Mesenchymal stem cell (in vitro differentiated cells and primary cell): Measurements from ENCODE around the gene CACNA2D2.
A peak's percentile ranks its signal among the peaks of the same experiment; 100 is the strongest.

Experiments
- DNase-seq: peaks from one replicate; pipeline ENCODE4 v3.0.0-alpha.2; 2013
- H2AFZ ChIP-seq: one replicate; pipeline ENCODE4 v1.6.1; 2013; ENCODE audit warnings: low read depth, mild to moderate bottlenecking, control low read depth, inconsistent platforms, low read length, moderate library complexity
- H2AK5ac ChIP-seq: 2 replicates; pipeline ENCODE4 v1.6.1; 2013; ENCODE audit warnings: low read length, moderate library complexity, mild to moderate bottlenecking, inconsistent platforms; ENCODE audit not compliant: severe bottlenecking
- H2BK120ac ChIP-seq: one replicate; pipeline ENCODE4 v1.6.1; 2013; ENCODE audit warnings: low read depth, mild to moderate bottlenecking, inconsistent platforms, low read length, moderate library complexity
- H2BK12ac ChIP-seq, 2 experiments: one replicate each; pipeline ENCODE4 v1.6.1; 2013; ENCODE audit warnings: inconsistent platforms in 2 of 2, low read length in 2 of 2, mild to moderate bottlenecking in 2 of 2, moderate library complexity in 2 of 2, control low read depth in 1 of 2
- H2BK15ac ChIP-seq: one replicate; pipeline ENCODE4 v1.6.1; 2013; ENCODE audit warnings: mild to moderate bottlenecking, low read depth, inconsistent platforms; ENCODE audit not compliant: poor library complexity, severe bottlenecking
- H2BK5ac ChIP-seq: 2 replicates; pipeline ENCODE4 v1.6.1; 2013; ENCODE audit warnings: low read depth, mild to moderate bottlenecking, low read length, control low read depth, inconsistent platforms; ENCODE audit not compliant: poor library complexity, severe bottlenecking
- H3K14ac ChIP-seq, 2 experiments: one replicate each; pipeline ENCODE4 v1.6.1; 2013; ENCODE audit warnings: inconsistent platforms in 2 of 2, low read length in 2 of 2, control low read depth in 1 of 2, mild to moderate bottlenecking in 1 of 2, moderate library complexity in 1 of 2
- H3K18ac ChIP-seq, 2 experiments: one replicate each; pipeline ENCODE4 v1.6.1; 2013; ENCODE audit warnings: inconsistent platforms in 2 of 2, low read length in 2 of 2, control low read depth in 1 of 2, low read depth in 1 of 2, mild to moderate bottlenecking in 1 of 2
- H3K23ac ChIP-seq, 2 experiments: one replicate each; pipeline ENCODE4 v1.6.1; 2013; ENCODE audit warnings: inconsistent platforms in 2 of 2, low read length in 2 of 2, mild to moderate bottlenecking in 2 of 2, moderate library complexity in 2 of 2, control low read depth in 1 of 2
- H3K27ac ChIP-seq: 2 replicates; pipeline ENCODE4 v1.5.1; 2013; ENCODE audit warnings: mild to moderate bottlenecking, moderate library complexity, low read length, control low read depth, inconsistent platforms; ENCODE audit not compliant: poor library complexity, severe bottlenecking
- H3K27me3 ChIP-seq, 2 experiments: 2 replicates each; pipeline versions ENCODE4 v1.6.1 to v1.7.0; 2013; ENCODE audit warnings: low read length in 2 of 2, mild to moderate bottlenecking in 2 of 2, moderate library complexity in 2 of 2, control low read depth in 1 of 2, inconsistent platforms in 1 of 2; ENCODE audit not compliant: control insufficient read depth in 1 of 2, insufficient read depth in 1 of 2
- H3K36me3 ChIP-seq, 2 experiments: 2 replicates each; pipeline versions ENCODE4 v1.6.1 to v1.7.0; 2013; ENCODE audit warnings: low read length in 2 of 2, control low read depth in 1 of 2, inconsistent platforms in 1 of 2, low read depth in 1 of 2, mild to moderate bottlenecking in 1 of 2; ENCODE audit not compliant: insufficient read depth in 2 of 2, control insufficient read depth in 1 of 2
- H3K4ac ChIP-seq, 2 experiments: one replicate each; pipeline ENCODE4 v1.6.1; 2013; ENCODE audit warnings: inconsistent platforms in 2 of 2, low read length in 2 of 2, mild to moderate bottlenecking in 2 of 2, moderate library complexity in 2 of 2, control low read depth in 1 of 2, low read depth in 1 of 2
- H3K4me1 ChIP-seq: 2 replicates; pipeline ENCODE4 v1.6.1; 2013; ENCODE audit warnings: low read depth, low read length, control low read depth; ENCODE audit not compliant: control insufficient read depth, insufficient read depth
- H3K4me2 ChIP-seq: 2 replicates; pipeline ENCODE4 v1.6.1; 2013; ENCODE audit warnings: low read length, mild to moderate bottlenecking, inconsistent platforms; ENCODE audit not compliant: poor library complexity, severe bottlenecking
- H3K4me3 ChIP-seq, 2 experiments: 2 replicates each; pipeline versions ENCODE4 v1.5.1 to v1.7.0; 2013; ENCODE audit warnings: low read length in 2 of 2, mild to moderate bottlenecking in 2 of 2, control low read depth in 1 of 2, low read depth in 1 of 2; ENCODE audit not compliant: insufficient read depth in 1 of 2
- H3K79me1 ChIP-seq: replicated peaks from 2 replicates; pipeline ENCODE4 v1.6.1; 2013; ENCODE audit warnings: mild to moderate bottlenecking, control low read depth, low read length, inconsistent platforms; ENCODE audit not compliant: poor library complexity, severe bottlenecking
- H3K9ac ChIP-seq: 2 replicates; pipeline ENCODE4 v1.7.0; 2013; ENCODE audit warnings: mild to moderate bottlenecking, low read length, moderate library complexity
- H3K9me3 ChIP-seq: 2 replicates; pipeline ENCODE4 v1.7.0; 2013; ENCODE audit warnings: mild to moderate bottlenecking, low read length; ENCODE audit not compliant: control insufficient read depth
- H4K8ac ChIP-seq: one replicate; pipeline ENCODE4 v1.6.1; 2013; ENCODE audit warnings: inconsistent platforms, mild to moderate bottlenecking, low read length, moderate library complexity
- H4K91ac ChIP-seq: one replicate; pipeline ENCODE4 v1.6.1; 2013; ENCODE audit warnings: mild to moderate bottlenecking, low read length, inconsistent platforms
- WGBS: methylation state at CpG from one replicate; pipeline ENCODE4 v1.1.7; 2013; ENCODE audit warnings: mixed read lengths; 5-methylcytosine and 5-hydroxymethylcytosine counted together

CACNA2D2 gene

GRCh38 chr3:50373146-50374051 lies 130.0 kb downstream of the CACNA2D2 start:
- Histone ChIP-seq H2BK5ac (no peak overlapping the region), H2AFZ (no peak overlapping the region), H3K36me3 (peaks cover 0 to 2% of the 10 kb centered on the region in 2 experiments), H2BK120ac (no peak overlapping the region), H3K79me1 (no peaks in the 10 kb centered on the region), H3K27me3 (peaks cover 30 to 69% of the 10 kb centered on the region in 2 experiments), H3K18ac (no peak overlapping the region), H4K91ac (no peak overlapping the region), H4K8ac (no peak overlapping the region), H3K14ac (no peak overlapping the region), H2AK5ac (no peak overlapping the region), H2BK12ac (no peak overlapping the region), H3K9ac (no peak overlapping the region), H3K4me2 (no peak overlapping the region), H2BK15ac (no peak overlapping the region), H3K4me1 (no peaks in the 10 kb centered on the region), H3K23ac (no peak overlapping the region), H3K4ac (no peak overlapping the region), H3K27ac (no peak overlapping the region), H3K4me3 (no peak overlapping the region), H3K9me3 (no peaks in the 10 kb centered on the region)
- DNase-seq: no peak
- 53% methylated on average over 11 of the region's 12 CpGs for WGBS

- Histone ChIP-seq H2BK12ac (no peak overlapping the region), H3K4me3 (no peak overlapping the region), H4K91ac (no peak overlapping the region), H3K79me1 (no peaks in the 10 kb centered on the region), H3K27me3 (peaks cover 30 to 76% of the 10 kb centered on the region in 2 experiments), H2AFZ (no peak overlapping the region), H3K36me3 (peaks cover 0 to 2% of the 10 kb centered on the region in 2 experiments), H3K4me2 (no peak overlapping the region), H3K4ac (no peak overlapping the region), H2BK5ac (no peak overlapping the region), H3K27ac (no peak overlapping the region), H3K18ac (no peak overlapping the region), H3K23ac (no peak overlapping the region), H3K4me1 (no peaks in the 10 kb centered on the region), H2BK15ac (no peak overlapping the region), H3K9ac (no peak overlapping the region), H2AK5ac (no peak overlapping the region), H3K9me3 (no peaks in the 10 kb centered on the region), H3K14ac (no peak overlapping the region), H2BK120ac (no peak overlapping the region), H4K8ac (no peak overlapping the region)
- no peak for DNase-seq
- WGBS: 68% methylated on average over 8 of the region's 8 CpGs
These were observed 131.1 kb downstream of the CACNA2D2 start for GRCh38 chr3:50372349-50372748.

- Histone ChIP-seq H3K18ac (no peak overlapping the region), H2AFZ (no peak overlapping the region), H2AK5ac (no peak overlapping the region), H3K4me2 (no peak overlapping the region), H3K23ac (no peak overlapping the region), H3K4ac (no peak overlapping the region), H3K4me3 (no peak overlapping the region), H3K27ac (no peak overlapping the region), H2BK5ac (no peak overlapping the region), H3K79me1 (no peaks in the 10 kb centered on the region), H3K36me3 (peaks cover 0 to 2% of the 10 kb centered on the region in 2 experiments), H2BK120ac (no peak overlapping the region), H3K14ac (no peak overlapping the region), H3K9ac (no peak overlapping the region), H3K4me1 (no peaks in the 10 kb centered on the region), H3K9me3 (no peaks in the 10 kb centered on the region), H4K8ac (no peak overlapping the region), H3K27me3 (peaks cover 30 to 82% of the 10 kb centered on the region in 2 experiments), H4K91ac (no peak overlapping the region), H2BK15ac (peak overlapping the region; percentile 88), H2BK12ac (no peak overlapping the region)
- WGBS: 92% methylated on average over 3 of the region's 3 CpGs
- DNase-seq: no peak
These were observed 132.2 kb downstream of the CACNA2D2 start for GRCh38 chr3:50371133-50371685.

GRCh38 chr3:50370594-50370993 lies 132.8 kb downstream of the CACNA2D2 start:
- Histone ChIP-seq H3K4ac (no peak overlapping the region), H3K27me3 (peaks cover 27 to 82% of the 10 kb centered on the region in 2 experiments), H3K79me1 (no peaks in the 10 kb centered on the region), H2AFZ (no peak overlapping the region), H3K23ac (no peak overlapping the region), H3K4me1 (peaks cover under 1% of the 10 kb centered on the region), H4K8ac (no peak overlapping the region), H3K36me3 (peaks cover 0 to 2% of the 10 kb centered on the region in 2 experiments), H2BK12ac (no peak overlapping the region), H3K9ac (no peak overlapping the region), H3K4me2 (no peak overlapping the region), H3K27ac (no peak overlapping the region), H3K9me3 (no peaks in the 10 kb centered on the region), H3K18ac (no peak overlapping the region), H3K14ac (no peak overlapping the region), H3K4me3 (no peak overlapping the region), H2BK15ac (no peak overlapping the region), H2AK5ac (no peak overlapping the region), H2BK120ac (no peak overlapping the region), H2BK5ac (no peak overlapping the region), H4K91ac (no peak overlapping the region)
- WGBS: 65% methylated on average over 12 of the region's 14 CpGs
- peak; percentile 26 for DNase-seq
